HG03565 (cell line): ENCODE data around the gene NPHP4.

Experiments
- ATAC-seq: cut with Tn5 transposase; IDR thresholded peaks from one replicate; pipeline ENCODE4 v1.9.1; 2021; ENCODE audit warnings: mild to moderate bottlenecking, moderate library complexity; ENCODE audit not compliant: unreplicated experiment

NPHP4 gene

DNA sequence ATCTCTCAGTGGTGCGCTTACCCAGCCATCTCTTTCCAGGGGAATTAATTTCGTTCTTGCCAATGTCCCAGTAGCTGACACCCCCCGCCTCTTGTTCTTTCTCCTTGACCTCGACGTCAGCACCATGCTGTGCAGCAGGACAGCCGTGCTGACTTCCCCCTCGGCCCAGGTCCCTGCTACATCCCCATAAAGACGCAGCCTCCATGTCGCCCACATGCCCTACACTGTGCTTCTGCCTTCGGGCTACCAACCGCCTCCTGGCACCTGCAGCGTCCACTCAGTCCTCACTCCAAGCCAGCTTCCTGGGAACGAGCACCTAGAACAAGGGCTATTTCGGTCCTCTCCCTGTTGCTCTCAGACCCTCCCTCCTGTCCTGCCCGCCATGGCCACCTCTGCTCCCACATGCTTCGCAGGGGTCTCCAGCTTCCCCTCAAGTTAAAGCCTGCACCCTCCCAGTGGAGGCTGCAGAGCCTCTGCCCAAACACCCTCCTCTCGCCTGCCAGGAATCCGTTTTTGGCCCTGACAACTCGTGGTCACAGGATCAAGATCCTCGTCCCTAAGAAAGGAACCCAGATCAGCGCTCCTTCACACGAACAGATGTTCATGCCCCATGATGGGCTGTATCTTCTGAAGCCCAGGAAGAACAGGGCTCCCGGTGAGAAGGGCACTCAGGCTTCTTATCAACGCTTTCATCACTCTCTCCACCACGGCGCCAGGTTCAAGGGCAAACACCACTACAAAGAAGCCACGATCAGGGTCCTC lies 109.7 kb downstream of the NPHP4 start:
- ATAC-seq = no peak

- ATAC-seq = no peak
Observed at GRCh38 chr1:5881526-5882222, 110.6 kb downstream of the NPHP4 start.

DNA sequence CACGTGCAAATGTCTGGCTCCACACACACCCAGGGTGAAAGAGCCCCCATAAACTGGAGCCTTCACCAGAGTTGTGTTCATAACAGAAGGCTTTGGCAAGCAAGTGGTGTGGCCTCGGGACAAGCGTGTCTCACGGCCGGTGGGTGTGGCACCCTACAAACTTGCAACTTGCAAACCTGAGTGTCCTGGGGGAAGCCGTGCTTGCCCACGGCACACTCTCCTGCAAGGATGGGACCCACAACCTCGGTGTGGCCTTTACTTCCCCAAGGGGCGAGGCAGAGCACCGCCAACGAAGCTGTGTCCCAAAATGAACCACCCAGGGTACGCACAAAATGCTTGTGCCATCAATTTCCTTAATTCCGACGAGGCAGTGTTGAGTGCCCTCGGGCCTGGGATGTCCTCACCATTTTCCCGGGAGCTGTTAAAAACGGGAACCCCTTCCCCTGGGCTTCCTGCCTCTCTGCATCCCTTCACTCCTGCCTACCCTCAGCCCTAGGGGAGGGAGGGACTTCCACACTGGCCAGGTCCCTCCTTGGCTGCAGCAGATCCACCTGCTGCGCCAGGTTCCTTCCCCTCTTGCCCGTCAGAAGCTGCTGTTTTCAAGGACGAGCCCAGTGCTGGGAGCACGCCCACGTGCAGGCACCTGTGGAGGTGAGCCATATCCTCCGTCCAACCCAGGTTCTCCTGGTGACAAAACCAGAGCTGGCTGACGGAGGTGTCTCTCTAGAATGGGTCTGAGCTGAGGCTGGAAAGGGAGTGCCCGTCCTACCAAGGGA lies 111.4 kb downstream of the NPHP4 start:
- ATAC-seq = no peak

GRCh38 chr1:5879421-5879820 lies 112.8 kb downstream of the NPHP4 start:
- ATAC-seq = no peak

DNA sequence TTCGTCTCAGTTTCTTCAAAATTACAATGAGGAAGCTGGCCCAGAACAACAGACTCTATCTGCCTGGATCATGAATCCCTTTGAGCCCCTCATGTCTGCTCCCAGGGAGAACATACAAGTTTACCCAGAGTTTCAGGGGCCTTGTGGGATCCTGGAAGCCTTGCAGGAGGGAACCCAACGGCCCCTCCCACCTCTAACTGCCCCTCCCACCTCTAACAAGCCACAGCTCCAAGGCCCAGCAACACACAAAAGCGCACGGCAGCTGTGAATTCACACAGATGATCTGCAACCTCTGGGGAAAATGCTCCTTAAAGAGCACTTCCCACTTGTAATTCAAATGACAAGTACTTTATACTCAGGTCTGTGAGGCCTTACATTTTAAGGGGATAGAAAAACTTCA lies 113.3 kb downstream of the NPHP4 start:
- no peak for ATAC-seq

GRCh38 chr1:5877683-5878530 lies 114.3 kb downstream of the NPHP4 start:
- no peak for ATAC-seq

GRCh38 chr1:5877001-5877400 lies 115.2 kb downstream of the NPHP4 start:
- ATAC-seq = no peak

- no peak for ATAC-seq
Observed at GRCh38 chr1:5876094-5876650, 116.1 kb downstream of the NPHP4 start.

GRCh38 chr1:5875345-5875910 lies 116.8 kb downstream of the NPHP4 start:
- no peak for ATAC-seq

DNA sequence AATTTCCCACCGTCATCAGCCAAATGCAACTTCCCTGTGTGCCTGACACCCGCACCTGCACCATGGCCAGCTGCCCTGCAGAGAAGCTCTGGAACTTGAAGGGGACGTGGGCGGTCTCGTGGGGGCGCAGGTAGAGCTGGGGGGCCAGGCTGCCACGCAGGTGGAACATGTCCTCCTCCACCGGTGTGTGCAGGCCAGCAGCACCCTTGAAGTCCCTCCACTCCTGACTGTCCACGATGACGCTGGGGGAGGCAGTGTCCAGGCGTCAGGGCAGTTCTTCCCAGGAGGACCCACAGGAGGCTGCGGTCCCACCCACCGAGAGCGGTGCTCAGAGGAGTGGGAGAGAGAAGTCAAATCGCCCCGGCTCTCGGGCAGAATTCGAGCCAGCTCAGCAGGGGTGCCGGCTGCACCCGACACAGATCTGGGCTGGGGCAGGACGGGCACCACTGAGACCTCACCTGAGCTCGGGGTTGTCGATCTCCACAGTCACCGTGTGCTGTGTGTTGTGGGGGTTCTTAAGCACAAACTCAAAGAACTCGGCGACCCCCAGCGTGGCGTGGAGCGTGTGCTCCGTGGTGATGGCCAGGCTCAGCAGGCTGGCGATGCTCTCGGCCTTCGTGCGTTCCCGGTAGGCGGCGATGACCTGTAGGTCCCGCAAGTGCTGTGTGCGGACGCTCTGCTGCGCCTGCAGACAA lies 117.7 kb downstream of the NPHP4 start:
- ATAC-seq = no peak

DNA sequence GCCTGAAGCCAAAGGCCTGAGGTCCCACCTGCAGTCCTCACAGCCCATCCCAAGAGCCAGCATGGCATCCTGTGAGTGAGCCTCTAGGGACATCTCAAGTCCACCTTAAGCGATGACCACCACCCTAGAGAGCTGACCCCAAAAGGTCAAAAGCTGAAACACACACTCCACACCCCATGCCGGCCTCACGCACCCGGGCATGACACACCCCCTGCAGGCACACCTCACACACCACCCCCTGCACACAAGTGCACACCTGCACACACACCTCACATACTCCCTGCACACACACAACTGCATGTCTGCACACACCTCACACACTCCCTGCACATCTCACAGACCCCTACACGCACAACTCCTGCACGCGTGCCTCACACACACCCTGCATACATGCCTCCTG lies 118.7 kb downstream of the NPHP4 start:
- no peak for ATAC-seq

DNA sequence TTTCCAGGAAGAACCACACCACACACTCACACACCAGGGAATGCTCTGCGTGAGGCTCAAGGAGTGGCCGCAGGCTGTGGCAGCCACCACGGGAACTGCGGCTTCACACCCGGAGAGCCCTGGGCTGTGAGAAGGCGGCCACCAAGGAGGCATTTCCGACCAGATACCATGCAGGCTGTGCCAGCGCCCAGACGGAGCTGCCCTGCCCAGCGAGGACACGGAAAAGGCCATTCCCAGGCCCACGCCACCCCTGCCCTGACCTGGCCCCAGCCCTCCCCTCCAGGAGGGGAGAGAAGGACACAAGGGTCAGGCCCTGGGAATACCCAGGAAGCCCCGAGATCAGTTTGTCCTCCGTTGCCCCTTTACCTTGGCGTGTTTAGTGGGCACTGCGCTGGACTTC lies 119.3 kb downstream of the NPHP4 start:
- no peak for ATAC-seq

DNA sequence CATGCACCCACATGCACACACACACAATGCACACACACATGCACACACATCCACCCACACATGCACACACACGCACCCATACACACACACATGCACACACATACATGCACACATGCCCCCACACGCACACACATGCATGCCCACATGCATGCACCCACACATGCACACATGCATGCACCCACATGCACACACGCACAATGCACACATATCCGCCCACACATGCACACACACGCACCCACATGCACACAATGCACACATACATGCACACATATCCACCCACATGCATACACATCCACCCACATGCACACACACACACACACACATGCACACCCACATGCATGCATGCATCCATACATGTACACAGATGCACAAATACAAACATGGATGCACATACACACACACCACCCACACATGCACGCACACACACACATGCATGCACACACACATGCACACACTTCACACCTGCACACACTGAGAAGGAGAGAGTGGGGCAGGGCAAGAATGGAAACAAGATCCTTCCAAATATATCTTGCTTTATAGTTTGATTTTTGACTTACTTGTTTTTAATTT lies 123.2 kb downstream of the NPHP4 start:
- no peak for ATAC-seq

DNA sequence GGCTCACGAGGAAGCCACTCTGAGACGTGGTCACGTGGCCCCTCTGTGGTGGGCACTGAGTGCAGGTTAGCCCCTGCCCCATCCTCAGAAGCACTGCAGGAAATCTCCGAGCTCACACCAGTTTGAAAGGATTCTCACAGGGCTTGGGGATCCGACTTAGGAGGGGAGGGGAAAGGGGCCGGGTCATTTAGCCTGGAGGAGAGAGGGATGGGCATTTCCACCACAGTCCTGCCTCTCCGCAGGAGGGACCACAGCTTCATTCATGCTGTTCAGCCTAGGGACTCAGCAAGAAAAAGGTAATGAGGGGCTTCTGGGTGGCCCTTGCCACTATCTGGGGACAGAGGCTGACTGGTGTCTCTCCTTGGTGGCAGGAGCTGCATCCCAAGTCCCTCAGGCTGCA lies 126.5 kb downstream of the NPHP4 start:
- ATAC-seq = no peak

GRCh38 chr1:5865056-5865455 lies 127.2 kb downstream of the NPHP4 start:
- no peak for ATAC-seq

DNA sequence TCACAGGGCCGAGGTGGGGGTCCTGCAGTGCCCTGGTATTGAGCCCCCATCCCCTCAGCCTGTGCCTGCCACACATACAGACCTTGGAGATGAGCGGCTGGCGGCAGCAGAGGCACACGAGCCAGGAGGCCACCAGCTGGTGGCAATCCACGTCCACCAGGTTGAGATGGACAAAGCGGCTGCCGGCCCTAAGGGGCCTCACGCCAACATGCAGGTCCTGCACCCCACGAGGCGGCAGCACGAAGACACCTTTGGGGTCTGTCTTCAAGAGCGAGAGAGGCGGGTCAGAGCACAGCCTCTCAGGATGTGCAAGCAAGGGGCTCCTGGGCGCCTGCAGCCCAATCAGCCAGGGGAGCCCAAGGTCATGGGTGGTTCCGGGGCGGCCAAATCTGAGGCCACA lies 128.0 kb downstream of the NPHP4 start:
- ATAC-seq = no peak

DNA sequence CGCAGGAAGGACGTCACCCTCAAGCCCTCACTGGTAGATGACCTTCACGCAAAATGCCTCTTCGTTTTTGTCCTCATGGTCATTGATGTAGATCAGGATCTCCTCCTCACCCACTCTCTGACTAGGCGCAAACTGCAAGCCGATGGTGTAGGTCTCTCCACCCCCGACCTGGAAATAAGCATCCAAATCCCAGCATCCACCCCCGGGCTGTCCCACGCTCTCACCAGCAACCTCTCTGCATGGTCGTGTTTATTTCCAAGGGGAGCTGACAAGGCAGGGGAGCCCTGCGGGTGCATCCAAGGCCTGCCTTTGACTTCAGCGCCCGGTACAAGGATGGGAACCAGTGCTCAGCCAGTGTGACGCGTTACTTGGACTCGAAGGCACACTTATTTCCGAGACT lies 129.0 kb downstream of the NPHP4 start:
- ATAC-seq = no peak

DNA sequence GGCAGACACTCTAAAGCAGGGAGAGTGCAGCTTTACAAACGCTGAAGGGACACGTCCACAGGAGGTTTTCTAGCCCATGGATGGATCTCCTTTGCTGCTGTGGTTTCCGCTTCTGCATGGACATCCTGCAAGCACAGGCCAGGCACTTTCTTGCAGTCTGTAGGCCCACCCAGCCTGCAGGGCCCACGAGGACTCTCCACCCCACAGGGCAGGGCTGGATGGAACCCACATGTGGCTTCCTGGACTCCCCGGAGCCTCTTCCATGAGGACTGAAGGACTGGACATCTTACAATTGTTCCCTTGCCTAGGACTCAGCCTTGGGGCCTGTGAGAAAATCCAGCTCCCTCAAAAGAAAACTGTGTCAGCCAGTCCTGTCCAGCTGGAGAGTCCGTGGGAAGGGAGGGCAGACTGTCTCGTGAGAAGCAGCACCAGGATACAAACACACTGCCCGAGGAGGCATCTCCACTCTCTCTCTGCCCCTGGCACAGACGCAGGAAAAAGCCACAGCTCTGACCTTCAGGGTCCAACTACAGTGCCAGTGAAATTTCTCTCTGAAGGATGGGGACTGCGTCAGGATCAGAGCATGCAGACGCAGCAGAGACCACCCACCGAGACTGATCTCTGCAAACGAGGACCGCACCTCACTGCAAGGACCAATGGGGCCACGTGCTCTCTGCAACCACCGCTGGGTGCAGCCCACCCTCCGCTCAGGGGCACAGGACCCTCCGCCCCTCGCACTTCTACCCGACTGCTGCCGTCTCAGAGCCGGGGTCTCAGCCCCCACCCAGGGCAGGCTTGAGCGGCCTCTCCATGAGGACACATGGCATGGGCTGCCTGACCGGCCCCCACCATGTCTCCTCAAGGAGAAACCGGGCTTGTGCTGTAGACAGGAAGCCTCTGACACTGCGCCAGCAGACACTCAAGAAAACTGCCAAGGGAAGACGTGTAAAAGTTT lies 130.1 kb downstream of the NPHP4 start:
- ATAC-seq = no peak
